Fibroblast of pulmonary artery (primary cell): ENCODE measurements around the gene AFF3.

Source experiments
- DNase-seq: peaks from one replicate; pipeline ENCODE4 v3.0.0-alpha.2; 2010; ENCODE audit warnings: low read depth
- H3K4me3 ChIP-seq: replicated peaks from 2 replicates; pipeline ENCODE4 v1.5.1; 2011; ENCODE audit warnings: low read depth, mild to moderate bottlenecking, control low read depth, low read length, moderate library complexity
- CTCF ChIP-seq: IDR thresholded peaks from 2 replicates; pipeline ENCODE4 v1.5.1; 2011; ENCODE audit warnings: mild to moderate bottlenecking, control low read depth, low read length, inconsistent platforms; ENCODE audit errors: missing control alignments

AFF3 gene

DNA sequence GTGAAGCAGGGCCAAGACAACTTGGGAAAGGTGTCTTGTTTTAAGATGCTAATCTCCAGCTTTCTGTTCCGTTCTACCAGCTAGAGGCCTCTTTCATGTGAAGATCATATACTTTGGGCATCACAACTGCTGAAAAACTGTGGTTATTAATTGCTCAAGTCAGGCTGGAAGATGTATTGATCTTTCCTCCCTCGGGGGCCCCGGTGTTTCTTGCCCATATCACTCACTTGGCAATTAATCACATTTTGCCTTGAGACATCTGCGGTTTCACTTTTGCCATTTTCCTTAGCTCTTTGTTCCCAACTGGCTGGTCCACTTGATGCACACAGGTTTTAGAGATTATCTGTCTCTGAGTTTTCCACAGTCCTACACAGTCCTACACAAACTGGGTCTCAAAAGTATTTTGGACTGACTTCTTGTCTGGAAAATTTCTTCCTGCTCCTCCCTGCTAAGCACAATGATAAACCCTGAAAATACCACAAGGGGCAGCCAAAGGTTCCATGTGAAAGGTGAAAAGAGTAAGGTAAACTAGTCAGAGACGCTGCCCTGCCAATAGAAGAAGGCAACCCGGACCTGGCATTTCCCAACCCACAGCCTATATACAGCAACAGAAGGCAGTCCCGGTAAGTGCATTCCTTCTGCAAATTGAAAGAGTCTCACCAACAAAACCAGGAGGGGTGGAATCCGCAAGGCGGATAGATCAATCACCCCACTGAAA, 181.0 kb downstream of the AFF3 start:
- no peak overlapping the region for H3K4me3 ChIP-seq
- DNase-seq: no peak
- TF ChIP-seq CTCF: no peak

DNA sequence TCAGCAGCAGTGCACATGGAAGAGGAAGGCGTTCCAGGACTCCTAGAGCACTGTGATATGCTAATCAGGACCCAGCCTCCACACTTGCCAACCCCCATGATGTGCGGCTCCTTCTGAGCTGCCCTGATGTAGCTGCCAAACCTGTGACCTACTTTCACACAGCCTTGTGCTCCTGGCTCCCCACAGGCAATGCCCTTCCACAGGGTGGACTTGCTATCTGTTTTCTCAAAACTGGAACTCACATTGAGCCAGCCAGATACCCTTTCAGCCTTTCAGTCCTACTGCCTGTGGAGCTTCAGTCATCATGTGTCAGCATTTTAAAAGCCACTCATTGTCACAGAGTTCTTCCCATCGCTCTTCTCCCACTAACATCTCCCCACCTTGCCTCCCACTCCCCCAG, 181.6 kb downstream of the AFF3 start:
- no peak for TF ChIP-seq CTCF
- H3K4me3 ChIP-seq: no peak overlapping the region
- DNase-seq: no peak

GRCh38 chr2:99960291-99960690, 182.1 kb downstream of the AFF3 start:
- no peak overlapping the region for H3K4me3 ChIP-seq
- no peak for DNase-seq
- TF ChIP-seq CTCF: no peak

GRCh38 chr2:99959261-99960014, 183.0 kb downstream of the AFF3 start:
- H3K4me3 ChIP-seq: no peak overlapping the region
- TF ChIP-seq CTCF: no peak
- no peak for DNase-seq

DNA sequence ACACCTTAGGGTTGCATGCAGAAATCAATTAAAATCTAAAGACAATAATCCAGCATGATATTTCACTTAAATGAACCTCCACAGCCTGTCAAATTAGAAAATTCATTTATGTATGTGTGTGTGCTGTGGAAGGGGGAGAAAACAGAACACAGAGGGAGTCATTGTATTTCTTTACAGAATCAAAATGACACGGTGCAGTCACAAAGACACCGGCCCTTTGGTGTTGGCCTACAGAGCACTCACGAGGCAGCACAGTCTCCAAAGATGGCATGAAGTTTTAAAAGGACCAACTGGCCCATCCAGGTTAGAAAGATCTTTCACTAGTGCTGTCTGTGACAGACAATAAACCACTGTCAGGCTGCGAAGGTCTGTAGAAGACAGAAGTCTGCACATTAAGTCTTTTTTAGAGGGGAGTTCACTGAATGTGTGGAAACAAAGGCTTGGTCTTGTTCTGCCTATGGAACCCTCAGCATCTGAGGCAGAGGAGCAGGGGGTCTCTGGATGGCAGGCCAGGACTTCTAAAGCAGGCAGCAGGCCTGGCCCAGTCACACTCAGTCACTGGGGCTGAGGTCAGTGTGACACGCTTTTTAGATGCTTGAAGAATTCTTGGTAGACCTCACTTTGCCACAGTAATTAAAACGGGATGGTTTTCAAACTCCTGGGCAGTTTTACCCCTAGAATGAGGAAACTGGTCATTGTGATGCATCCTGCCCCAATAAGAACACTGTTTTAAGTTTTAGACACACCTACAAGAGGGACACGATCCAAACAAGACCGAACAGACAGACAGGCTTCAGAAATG, 184.9 kb downstream of the AFF3 start:
- no peak for DNase-seq
- H3K4me3 ChIP-seq: no peak overlapping the region
- TF ChIP-seq CTCF: no peak

- no peak for DNase-seq
- TF ChIP-seq CTCF: no peak
- H3K4me3 ChIP-seq: no peak overlapping the region
Measured at GRCh38 chr2:99956232-99957030, 186.0 kb downstream of the AFF3 start.
